ENCODE data around the gene PRRT3. TPM values are rescaled to one million over a fixed set of nuclear protein-coding genes. Genes with fewer than 3 reads are reported as not detected.

PRRT3 gene
- total and polyA plus RNA-seq, 9 of the 15 experiments (the other 6 are each of a cell fraction or from before 2014, with no cell fraction given) = 0.06 to 1.9 (median 1.2) TPM

DNA sequence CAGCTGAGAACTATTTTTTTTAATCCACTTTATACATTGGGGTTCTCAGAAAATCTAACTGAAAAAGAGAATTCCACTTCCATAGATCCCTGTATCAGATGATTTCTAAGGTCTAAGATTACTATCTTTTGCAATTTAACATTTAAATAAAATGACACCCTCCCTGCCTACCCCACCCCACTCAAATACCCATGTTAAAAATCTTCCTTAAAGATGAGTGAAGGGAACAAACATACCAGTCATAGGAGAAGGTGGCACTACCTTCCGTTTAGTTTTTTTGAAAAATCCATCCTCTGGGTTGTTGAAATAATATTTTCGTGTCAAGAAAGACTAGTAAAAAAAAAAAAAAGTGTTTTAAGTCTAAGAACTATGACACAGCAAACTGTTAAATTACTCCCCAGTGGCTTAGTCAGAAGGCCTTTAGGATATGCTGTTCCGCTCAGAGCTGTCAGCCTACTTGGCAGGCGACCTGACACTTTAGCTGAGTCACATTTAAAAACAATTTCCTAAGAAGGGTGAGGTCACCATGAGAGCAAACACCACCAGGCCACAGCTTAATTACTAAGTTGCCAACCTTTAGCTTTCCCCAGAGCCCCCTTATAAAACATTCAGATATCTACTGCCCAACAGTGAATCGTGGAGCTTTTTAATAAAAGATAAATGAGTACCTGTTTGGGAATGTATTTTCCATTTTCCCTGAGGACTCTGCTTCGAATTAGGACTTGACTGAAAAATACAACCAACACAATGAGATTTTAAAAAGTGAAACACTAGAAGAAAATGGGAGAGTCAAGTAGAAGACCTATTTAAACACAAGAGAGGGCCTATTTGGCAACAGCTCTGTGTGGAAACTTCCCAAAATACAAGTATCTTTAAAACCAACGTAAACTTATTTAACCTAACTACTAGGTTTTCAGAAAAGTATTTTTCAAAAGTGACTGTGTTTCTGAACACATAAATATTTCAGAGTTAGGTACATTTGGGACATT is 24.8 kb upstream of the PRRT3 start (continued):
- TF ChIP-seq BRD4 (IDR thresholded peaks at IDR 0.05) (peak; percentile 96), SMARCE1 (IDR thresholded peaks at IDR 0.05) (peak; percentile 97), ZNF75A (CRISPR knock-in tag; IDR thresholded peaks at IDR 0.05) (no peak; the same call in 1 of the 2 replicates), ZNF445 (CRISPR knock-in tag; IDR thresholded peaks at IDR 0.05; ENCODE audit: low read depth) (no peak), ELF1 (tag; IDR thresholded peaks at IDR 0.05) (peak; percentile 46; the same call in 1 of the 2 replicates), SMARCA4 (IDR thresholded peaks at IDR 0.05) (peak; percentile 96), KLF1 (tag; IDR thresholded peaks at IDR 0.05) (0 out of 2 replicates have a peak, but pooled peaks have one; percentile 22), BCL6 (CRISPR knock-in tag; IDR thresholded peaks at IDR 0.05) (no peak), IRF2 (CRISPR knock-in tag; IDR thresholded peaks at IDR 0.05) (no peak), RBFOX2 (IDR thresholded peaks at IDR 0.05; ENCODE audit: low read depth, low read length) (peak; percentile 56), ARHGAP35 (IDR thresholded peaks at IDR 0.05; ENCODE audit: partially characterized antibody) (no peak), HMGN3 (IDR thresholded peaks at IDR 0.05; ENCODE audit: borderline replicate concordance, extremely low read depth, insufficient read length, low read depth, low read length) (no peak), ZNF583 (CRISPR knock-in tag; IDR thresholded peaks at IDR 0.05) (peak; percentile 98), ZFPM2 (CRISPR knock-in tag; IDR thresholded peaks at IDR 0.05) (no peak), COPS2 (conservative IDR thresholded peaks at IDR 0.05) (no peak), MYC (IDR thresholded peaks at IDR 0.05; ENCODE audit: low read depth, low read length) (peak; percentile 63; the same call in 1 of the 2 replicates), MYC (CRISPR knock-in tag; IDR thresholded peaks at IDR 0.05; ENCODE audit: borderline replicate concordance, low read depth) (no peak), POLR2H (tag; IDR thresholded peaks at IDR 0.05; ENCODE audit: low read depth) (peak; percentile 87), MYNN (IDR thresholded peaks at IDR 0.05) (peak; percentile 73), MYNN (CRISPR knock-in tag; IDR thresholded peaks at IDR 0.05) (no peak), HDAC2 (IDR thresholded peaks at IDR 0.05) (peak; percentile 60; the same call in 1 of the 2 replicates), ZNF668 (CRISPR knock-in tag; IDR thresholded peaks at IDR 0.05) (peak; percentile 65; the same call in 1 of the 2 replicates)
- TF ChIP-seq, protein P1, sequence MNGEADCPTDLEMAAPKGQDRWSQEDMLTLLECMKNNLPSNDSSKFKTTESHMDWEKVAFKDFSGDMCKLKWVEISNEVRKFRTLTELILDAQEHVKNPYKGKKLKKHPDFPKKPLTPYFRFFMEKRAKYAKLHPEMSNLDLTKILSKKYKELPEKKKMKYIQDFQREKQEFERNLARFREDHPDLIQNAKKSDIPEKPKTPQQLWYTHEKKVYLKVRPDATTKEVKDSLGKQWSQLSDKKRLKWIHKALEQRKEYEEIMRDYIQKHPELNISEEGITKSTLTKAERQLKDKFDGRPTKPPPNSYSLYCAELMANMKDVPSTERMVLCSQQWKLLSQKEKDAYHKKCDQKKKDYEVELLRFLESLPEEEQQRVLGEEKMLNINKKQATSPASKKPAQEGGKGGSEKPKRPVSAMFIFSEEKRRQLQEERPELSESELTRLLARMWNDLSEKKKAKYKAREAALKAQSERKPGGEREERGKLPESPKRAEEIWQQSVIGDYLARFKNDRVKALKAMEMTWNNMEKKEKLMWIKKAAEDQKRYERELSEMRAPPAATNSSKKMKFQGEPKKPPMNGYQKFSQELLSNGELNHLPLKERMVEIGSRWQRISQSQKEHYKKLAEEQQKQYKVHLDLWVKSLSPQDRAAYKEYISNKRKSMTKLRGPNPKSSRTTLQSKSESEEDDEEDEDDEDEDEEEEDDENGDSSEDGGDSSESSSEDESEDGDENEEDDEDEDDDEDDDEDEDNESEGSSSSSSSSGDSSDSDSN (IDR thresholded peaks at IDR 0.05; ENCODE audit: borderline replicate concordance in 1 of 2, low read depth in 2 of 2, low read length in 2 of 2) = no peak
- TF ChIP-seq, protein P2, sequence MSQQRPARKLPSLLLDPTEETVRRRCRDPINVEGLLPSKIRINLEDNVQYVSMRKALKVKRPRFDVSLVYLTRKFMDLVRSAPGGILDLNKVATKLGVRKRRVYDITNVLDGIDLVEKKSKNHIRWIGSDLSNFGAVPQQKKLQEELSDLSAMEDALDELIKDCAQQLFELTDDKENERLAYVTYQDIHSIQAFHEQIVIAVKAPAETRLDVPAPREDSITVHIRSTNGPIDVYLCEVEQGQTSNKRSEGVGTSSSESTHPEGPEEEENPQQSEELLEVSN (IDR thresholded peaks at IDR 0.05; ENCODE audit: borderline replicate concordance in 1 of 2, extremely low read depth in 1 of 2, insufficient read depth in 1 of 2, insufficient read length in 1 of 2, low read depth in 1 of 2, low read length in 1 of 2, poor library complexity in 1 of 2, severe bottlenecking in 1 of 2) = peak in 1 of 2 experiments; percentile 54
- TF ChIP-seq, protein P3, sequence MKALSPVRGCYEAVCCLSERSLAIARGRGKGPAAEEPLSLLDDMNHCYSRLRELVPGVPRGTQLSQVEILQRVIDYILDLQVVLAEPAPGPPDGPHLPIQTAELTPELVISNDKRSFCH (CRISPR knock-in tag; IDR thresholded peaks at IDR 0.05) = no peak; the same call in 1 of the 2 replicates
- TF ChIP-seq, protein P3 (tag; IDR thresholded peaks at IDR 0.05) = 0 out of 2 replicates have a peak, but pooled peaks have one; percentile 39

Measured in K562 (cell line).